ENCODE results near the gene CHRNA4.
"Not testable (repeated sequence)": the region's sequence is repeated elsewhere in the genome, so short reads cannot be mapped to it uniquely, and the experiment has no call there.

GRCh38 chr20:63305933-63306672, 55.0 kb downstream of the CHRNA4 start:
- not testable (repeated sequence) for TF ChIP-seq POLR2A (conservative IDR thresholded peaks at IDR 0.05); GABPB1 (CRISPR knock-in tag; IDR thresholded peaks at IDR 0.05); E2F1 (CRISPR knock-in tag; IDR thresholded peaks at IDR 0.05); ARNT (IDR thresholded peaks at IDR 0.05); RNF219 (CRISPR knock-in tag; IDR thresholded peaks at IDR 0.05); NFRKB (IDR thresholded peaks at IDR 0.05; ENCODE audit: low read depth); ARID2 (IDR thresholded peaks at IDR 0.05); ZNF311 (CRISPR knock-in tag; IDR thresholded peaks at IDR 0.05); ZNF76 (CRISPR knock-in tag; IDR thresholded peaks at IDR 0.05; ENCODE audit: borderline replicate concordance)

Measured in K562 (cell line).